GM12878 (cell line): ENCODE results near the gene ARL3. TPM values are rescaled to one million over a fixed set of nuclear protein-coding genes. Genes with fewer than 3 reads are reported as not detected.

Experiments used
- ATAC-seq: fragments of 200-7000 bp; cut with Tn5 transposase; 3 replicates; pipeline ENCODE4 v1.9.1; 2020; ENCODE audit warnings: mild to moderate bottlenecking, moderate library complexity
- BruUV-seq: library from RNA; stranded (reverse); fragments of 400-500 nt; replicated peaks from 2 replicates; lab custom pipeline; 2021; lab: Mats Ljungman, UMichigan
- CTCF ChIA-PET: fragments of 300-600 bp; sonication (Branson Sonifier 250); formaldehyde crosslinking; extraction: SDS; loops from one replicate; lab custom pipeline; 2021; ENCODE audit warnings: inconsistent platforms; lab: Yijun Ruan, JAX
- POLR2A ChIA-PET: fragments of 350-600 bp; formaldehyde crosslinking; extraction: SDS; loops from one replicate; lab custom pipeline; 2021; ENCODE audit warnings: inconsistent platforms; lab: Charles Lee
- RAD21 ChIA-PET: fragments of 300-600 bp; sonication (Branson Sonifier 250); formaldehyde crosslinking; loops from one replicate; lab custom pipeline; 2023; ENCODE audit warnings: antibody characterized with exemption; ENCODE audit not compliant: unreplicated experiment; lab: Charles Lee
- SMC1A ChIA-PET: fragments of 300-600 bp; sonication (Branson Sonifier 250); formaldehyde crosslinking; loops from one replicate; lab custom pipeline; 2023; ENCODE audit not compliant: unreplicated experiment, uncharacterized antibody; lab: Charles Lee
- DNase-seq: peaks from one replicate; pipeline ENCODE4 v3.0.0-alpha.2; 2011; ENCODE audit warnings: low read depth, low spot score
- FAIRE-seq: peaks from 3 replicates; lab custom pipeline; 2011; peaks lifted over from hg19 to GRCh38; lab: Jason Lieb, UNC
- H2AFZ ChIP-seq: 2 replicates; pipeline ENCODE4 v1.6.0; 2011; ENCODE audit warnings: low read depth, low read length, control low read depth; ENCODE audit not compliant: control insufficient read depth
- H3K27ac ChIP-seq: 2 replicates; pipeline ENCODE4 v1.5.1; 2011; ENCODE audit warnings: control low read depth; ENCODE audit not compliant: control insufficient read depth, insufficient read depth
- H3K27me3 ChIP-seq, 2 experiments: replicated peaks in 1 of 2; 2 replicates each; pipeline versions ENCODE4 v1.6.0 to v1.6.1; 2011; ENCODE audit warnings: low read length in 1 of 2; ENCODE audit not compliant: control insufficient read depth in 2 of 2, insufficient read depth in 2 of 2
- H3K36me3 ChIP-seq, 2 experiments: 2 replicates each; pipeline ENCODE4 v1.5.1; 2011; ENCODE audit warnings: low read length in 1 of 2; ENCODE audit not compliant: control insufficient read depth in 2 of 2, insufficient read depth in 2 of 2
- H3K4me1 ChIP-seq: 2 replicates; pipeline ENCODE4 v1.6.1; 2011; ENCODE audit warnings: mild to moderate bottlenecking, low read length, moderate library complexity, mixed read lengths; ENCODE audit not compliant: control insufficient read depth, insufficient read depth
- H3K4me2 ChIP-seq: 2 replicates; pipeline ENCODE4 v1.6.0; 2011; ENCODE audit warnings: control low read depth; ENCODE audit not compliant: control insufficient read depth, insufficient read depth
- H3K4me3 ChIP-seq: fragments of 200-600 bp; sonication (generic); 2 replicates; pipeline ENCODE4 v1.5.1; 2016
- H3K79me2 ChIP-seq: 2 replicates; pipeline ENCODE4 v1.6.0; 2011; ENCODE audit warnings: low read length; ENCODE audit not compliant: control insufficient read depth, insufficient read depth
- H3K9ac ChIP-seq: 2 replicates; pipeline ENCODE4 v1.8.0; 2011; ENCODE audit warnings: low read length, control low read depth, mixed read lengths; ENCODE audit not compliant: control insufficient read depth, insufficient read depth
- H3K9me3 ChIP-seq: replicated peaks from 3 replicates; pipeline ENCODE4 v1.5.1; 2011; ENCODE audit warnings: mild to moderate bottlenecking, low read length; ENCODE audit not compliant: control insufficient read depth, insufficient read depth
- H4K20me1 ChIP-seq: 2 replicates; pipeline ENCODE4 v1.6.0; 2011; ENCODE audit not compliant: control insufficient read depth, insufficient read depth
- BACH1 ChIP-seq: fragments of 450-650 bp; IDR thresholded peaks from 2 replicates; pipeline ENCODE4 v1.6.1; 2017; ENCODE audit warnings: mild to moderate bottlenecking, borderline replicate concordance
- CBX5 ChIP-seq: sonication (generic); IDR thresholded peaks from 2 replicates; pipeline ENCODE4 v1.6.1; 2016; ENCODE audit warnings: low read depth, moderate library complexity, mild to moderate bottlenecking, inconsistent platforms
- CHD2 ChIP-seq: IDR thresholded peaks from 2 replicates; pipeline ENCODE4 v1.6.1; 2011; ENCODE audit warnings: low read depth, low read length, improper control_type of control experiment, borderline replicate concordance
- CUX1 ChIP-seq: IDR thresholded peaks from 2 replicates; pipeline ENCODE4 v1.6.1; 2012; ENCODE audit warnings: improper control_type of control experiment, low read depth, low read length; ENCODE audit not compliant: insufficient replicate concordance
- EGR1 ChIP-seq, 2 experiments: IDR thresholded peaks; 1 replicate in 1 of 2; 2 replicates in 1 of 2; pipeline ENCODE4 v1.6.1; 2011 to 2012; ENCODE audit warnings: low read depth in 2 of 2, low read length in 2 of 2, borderline replicate concordance in 1 of 2, mild to moderate bottlenecking in 1 of 2, moderate library complexity in 1 of 2
- HDAC6 ChIP-seq: fragments of 200-600 bp; sonication (generic); IDR thresholded peaks from one replicate; pipeline ENCODE4 v1.8.0; 2017; ENCODE audit warnings: antibody characterized with exemption; ENCODE audit not compliant: unreplicated experiment
- HSF1 ChIP-seq: fragments of 150-350 bp; IDR thresholded peaks from 2 replicates; pipeline ENCODE4 v1.6.1; 2014; ENCODE audit warnings: mild to moderate bottlenecking, low read depth, low read length
- NBN ChIP-seq: fragments of 450-650 bp; IDR thresholded peaks from 2 replicates; pipeline ENCODE4 v1.6.1; 2016
- NR2C2 ChIP-seq: IDR thresholded peaks from 2 replicates; pipeline ENCODE4 v1.6.1; 2011; ENCODE audit warnings: borderline replicate concordance, low read depth; ENCODE audit not compliant: control insufficient read depth, insufficient read length
- POU2F2 ChIP-seq: IDR thresholded peaks from 3 replicates; pipeline ENCODE4 v1.6.1; 2011; ENCODE audit warnings: low read depth, mild to moderate bottlenecking, low read length, borderline replicate concordance
- SMAD5 ChIP-seq: IDR thresholded peaks from 2 replicates; pipeline ENCODE4 v1.6.1; 2016; ENCODE audit warnings: antibody characterized with exemption, low read depth
- TARDBP ChIP-seq: IDR thresholded peaks from 2 replicates; pipeline ENCODE4 v1.6.1; 2016; ENCODE audit warnings: borderline replicate concordance
- TBL1XR1 ChIP-seq: IDR thresholded peaks from 2 replicates; pipeline ENCODE4 v1.6.1; 2012; ENCODE audit warnings: low read depth, low read length, improper control_type of control experiment
- USF2 ChIP-seq: IDR thresholded peaks from 2 replicates; pipeline ENCODE4 v1.6.1; 2011; ENCODE audit warnings: low read depth, low read length, improper control_type of control experiment, borderline replicate concordance
- ZNF217 ChIP-seq: fragments of 450-650 bp; IDR thresholded peaks from 2 replicates; pipeline ENCODE4 v1.6.1; 2017; ENCODE audit warnings: antibody characterized with exemption, mild to moderate bottlenecking
- WGBS: methylation state at CpG from one replicate; pipeline ENCODE4 v1.1.6; 2016; ENCODE audit warnings: low lambda C conversion rate; ENCODE audit not compliant: insufficient replicate concordance, insufficient coverage; ENCODE audit errors: missing lambda C conversion rate; 5-methylcytosine and 5-hydroxymethylcytosine counted together
- in situ Hi-C: fragments of 300-500 bp; cut with MboI; formaldehyde crosslinking; loops from 9 replicates; pipeline ENCODE4 v1.14.3; 2018; ENCODE audit warnings: mixed read lengths
- intact Hi-C: fragments of 100-400 bp; cut with micrococcal nuclease; formaldehyde crosslinking; loops from one replicate; pipeline ENCODE4 v1.14.2; 2022; ENCODE audit not compliant: unreplicated experiment
- polyA plus RNA-seq, 11 experiments: library from polyadenylated mRNA; depleted of rRNA in 4 of 11; unstranded in 6 of 11; stranded (reverse) in 5 of 11; fragments of >200 nt; fragmentation: Nextera tagmentation in 4 of 11; fragmentation: Illumina TruSeq in 1 of 11; extraction: Ambion mirVana in 4 of 11; extraction: Trizol in 1 of 11; gene quantifications; 1 replicate in 1 of 11; 2 replicates in 10 of 11; pipeline versions ENCODE4 v1.2.1 to v1.2.3, GENCODE V29; 2011 to 2016; ENCODE audit warnings: inconsistent platforms in 2 of 11, missing spikeins in 2 of 11, low read depth in 1 of 11
- total RNA-seq, 4 experiments: library from RNA; depleted of rRNA in 3 of 4; stranded (reverse); fragments of >200 nt in 3 of 4; fragmentation: Illumina TruSeq in 1 of 4; extraction: Trizol in 1 of 4; gene quantifications; 2 replicates each; pipeline versions ENCODE4 v1.2.1 to v1.2.3, GENCODE V29; 2013 to 2021

ARL3 gene
- total and polyA plus RNA-seq, 10 of the 15 experiments (the other 5 are each of a cell fraction or from before 2014, with no cell fraction given) = 4.9 to 26.1 (median 11.0) TPM

- TF ChIP-seq CUX1 = no peak
- no peak for TF ChIP-seq NBN
Observed at GRCh38 chr10:102656026-102656425, 58.2 kb downstream of the ARL3 start (continued).

DNA sequence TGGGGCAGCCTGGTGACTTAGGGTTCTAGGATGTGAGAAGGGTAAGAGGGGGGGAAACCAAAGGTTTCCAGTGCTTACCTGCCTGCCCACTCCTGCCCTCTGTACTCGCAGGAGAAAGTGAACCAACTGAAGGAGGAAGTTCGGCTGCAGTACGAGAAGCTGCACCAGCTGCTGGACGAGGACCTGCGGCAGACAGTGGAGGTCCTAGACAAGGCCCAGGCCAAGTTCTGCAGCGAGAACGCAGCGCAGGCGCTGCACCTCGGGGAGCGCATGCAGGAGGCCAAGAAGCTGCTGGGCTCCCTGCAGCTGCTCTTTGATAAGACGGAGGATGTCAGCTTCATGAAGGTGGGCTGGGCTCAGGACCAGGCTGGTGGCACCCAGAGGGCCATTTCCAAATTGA is 59.2 kb downstream of the ARL3 start:
- H4K20me1 ChIP-seq = no peaks in the 10 kb centered on the region
- no peak overlapping the region for H3K27ac ChIP-seq
- no TSS peak for BruUV-seq
- ATAC-seq = no peak
- ChIA-PET RAD21 (interaction anchor here (0.6 to 7.1 kb wide), 2 partner anchors 21 to 33 kb away, joined by 3 to 81 read pairs; no protein-coding TSS in a partner anchor), CTCF (interaction anchor here (1.4 to 13.5 kb wide), 2 partner anchors 22 to 71 kb away, joined by 3 to 128 read pairs; no protein-coding TSS in a partner anchor), POLR2A (interaction anchor here (1.2 to 14.1 kb wide), 4 partner anchors 8 to 58 kb away, joined by 4 to 151 read pairs (median 39); partner anchors contain the start of genes ARL3 and SFXN2), SMC1A (interaction anchor here (1.2 to 6.2 kb wide), 4 partner anchors 9 to 57 kb away, joined by 3 to 55 read pairs (median 4); partner anchors contain the start of genes ARL3 and SFXN2)
- in situ Hi-C loops = no loop called here
- H3K36me3 ChIP-seq = peaks cover 29 to 37% of the 10 kb centered on the region in 2 experiments
- no peak for DNase-seq
- peaks cover 38% of the 10 kb centered on the region for H3K79me2 ChIP-seq
- no peak overlapping the region for H3K4me3 ChIP-seq
- 95% methylated on average over 11 of the region's 12 CpGs for WGBS
- H3K4me1 ChIP-seq = peaks cover 37% of the 10 kb centered on the region
- no peak for FAIRE-seq
- no peaks in the 10 kb centered on the region for H3K9me3 ChIP-seq
- no peaks in the 10 kb centered on the region for H3K27me3 ChIP-seq
- H3K4me2 ChIP-seq = no peak overlapping the region
- no peak overlapping the region for H2AFZ ChIP-seq
- no peak overlapping the region for H3K9ac ChIP-seq
- intact Hi-C loops = no loop called here
- TF ChIP-seq ZNF217 (no peak), EGR1 (IDR thresholded peaks at IDR 0.05; ENCODE audit: borderline replicate concordance in 1 of 2, low read depth in 2 of 2, low read length in 2 of 2) (no peak), POU2F2 (no peak), HSF1 (no peak), BACH1 (no peak), TARDBP (no peak), NR2C2 (no peak), CHD2 (no peak), TBL1XR1 (no peak), CBX5 (no peak), SMAD5 (no peak), HDAC6 (no peak), USF2 (no peak)
